NCI-H82 (cell line): ENCODE results near the gene NUTM2E.
"Not testable (repeated sequence)": the region's sequence is repeated elsewhere in the genome, so short reads cannot be mapped to it uniquely, and the experiment has no call there.

Experiments
- DNase-seq: peaks from one replicate; lab custom pipeline; 2025; lab: John Stamatoyannopoulos, UW

NUTM2E gene

DNA sequence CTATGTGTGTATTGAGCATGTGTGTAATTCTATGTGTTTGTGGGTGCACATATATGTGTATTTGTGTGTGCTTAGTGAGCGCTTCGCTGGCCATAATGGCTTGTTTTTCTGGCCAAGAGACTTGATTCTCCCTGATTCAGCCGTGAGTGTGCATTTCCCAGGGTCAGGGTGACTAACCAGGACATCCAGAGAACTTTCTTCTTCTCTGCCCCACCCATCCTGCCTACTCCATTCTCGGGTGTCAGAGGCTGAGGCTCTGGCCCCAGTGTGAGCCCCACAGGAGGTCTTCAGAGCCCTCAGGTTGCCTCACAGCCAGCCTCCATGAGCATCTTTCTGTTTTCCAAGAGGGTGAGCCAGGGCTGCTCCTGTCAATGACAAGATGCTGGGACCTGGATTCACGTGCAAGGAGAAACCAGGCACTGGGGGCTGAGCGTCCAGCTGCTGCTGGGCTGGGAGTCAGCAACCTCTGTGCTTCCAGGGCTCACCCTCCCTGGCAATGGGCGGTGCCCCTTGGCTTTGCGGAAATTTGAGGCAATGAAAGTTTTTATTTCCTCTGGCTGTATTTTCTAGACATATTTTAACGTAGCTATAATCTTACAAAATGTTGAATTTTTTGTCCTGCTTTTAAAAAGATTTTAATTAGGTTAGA is 40.5 kb downstream of the NUTM2E start:
- DNase-seq: not testable (repeated sequence)

DNA sequence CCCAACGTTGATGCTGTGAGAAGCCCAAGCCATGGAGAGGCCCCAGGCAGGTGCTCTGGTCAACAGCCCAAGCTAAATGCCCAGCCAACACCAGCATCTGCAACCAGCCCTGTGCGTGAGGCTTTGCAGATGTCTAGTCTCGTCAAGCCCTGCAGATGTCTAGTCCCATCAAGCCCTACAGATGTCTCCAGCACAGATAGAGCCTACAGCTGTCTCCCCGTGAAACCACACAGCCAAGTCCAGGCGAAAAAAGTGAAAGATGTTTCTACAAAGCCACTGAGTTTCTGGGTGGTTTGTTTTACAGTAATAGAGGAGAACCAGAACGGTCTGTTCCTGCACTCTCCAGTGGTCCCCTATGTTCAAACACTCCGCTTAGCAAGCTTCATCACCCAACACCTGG is 41.5 kb downstream of the NUTM2E start:
- DNase-seq: not testable (repeated sequence)

DNA sequence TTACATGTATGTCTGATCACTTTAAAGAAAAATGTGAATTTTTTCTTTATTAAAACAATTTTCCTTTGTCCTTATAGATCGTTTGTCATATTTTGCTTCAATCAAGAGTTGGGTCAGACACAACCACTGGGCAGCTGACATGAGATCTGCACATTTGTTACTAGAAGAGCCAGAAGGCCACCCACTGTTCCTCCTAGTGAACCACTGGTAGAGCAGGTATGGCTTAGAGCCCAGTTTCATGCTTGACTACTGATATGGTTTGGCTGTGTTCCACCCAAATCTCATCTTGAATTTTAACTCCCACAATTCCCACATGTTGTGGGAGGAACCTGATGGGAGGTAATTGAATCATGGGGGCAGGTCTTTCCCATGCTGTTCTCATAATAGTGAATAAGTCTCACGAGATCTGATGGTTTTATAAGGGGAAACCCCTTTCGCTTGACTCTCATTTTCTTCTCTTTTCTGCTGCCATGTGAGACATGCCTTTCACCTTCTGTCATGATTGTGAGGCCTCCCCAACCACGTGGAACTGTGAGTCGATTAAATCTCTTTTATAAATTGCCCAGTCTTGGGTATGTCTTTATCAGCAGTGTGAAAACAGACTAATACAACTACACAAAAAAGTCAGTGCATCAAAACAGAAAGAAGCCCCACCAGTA is 43.0 kb downstream of the NUTM2E start:
- DNase-seq: not testable (repeated sequence)

- not testable (repeated sequence) for DNase-seq
Measured at GRCh38 chr10:79871729-79872128, 45.2 kb downstream of the NUTM2E start.
